ENCODE results near the gene WFS1. TPM values are rescaled to one million over a fixed set of nuclear protein-coding genes. Genes with fewer than 3 reads are reported as not detected.
A peak's percentile ranks its signal among the peaks of the same experiment; 100 is the strongest.

The WFS1 gene
- total RNA-seq, 4 donors from 2014 or later: 95.7 to 137 (median 101) TPM

DNA sequence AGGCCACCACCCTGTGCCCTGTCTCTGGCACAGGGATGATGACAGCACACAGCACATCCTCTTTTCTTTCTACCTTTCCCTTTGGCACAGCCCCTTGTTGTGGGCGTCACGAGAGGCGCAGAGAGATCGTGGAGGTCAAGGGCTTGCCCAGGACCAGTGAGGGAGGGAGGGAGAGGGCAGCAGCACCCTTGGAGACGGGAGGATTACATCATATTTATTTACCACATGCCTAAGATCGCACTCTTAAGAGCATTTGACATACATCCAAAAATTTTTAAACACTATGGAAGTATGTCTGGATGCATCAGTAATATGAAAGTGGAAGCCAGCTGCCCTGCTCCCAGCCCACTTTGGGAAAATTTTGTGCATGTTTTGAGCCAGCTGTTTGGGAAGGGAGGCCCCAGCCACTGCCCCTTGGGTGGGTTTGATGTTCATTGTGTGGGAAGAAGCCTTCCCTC lies 12.7 kb downstream of the WFS1 start:
- Histone ChIP-seq H3K36me3 (peaks cover 0 to 81% of the 10 kb centered on the region in 2 donors), H3K4me3 (no peak overlapping the region)
- 20% methylated on average over 6 of the region's 6 CpGs; no CpG with 5 or more reads in 1 of the 2 donors for WGBS, 2 donors (ENCODE audit: low coverage in 1 of 2)

DNA sequence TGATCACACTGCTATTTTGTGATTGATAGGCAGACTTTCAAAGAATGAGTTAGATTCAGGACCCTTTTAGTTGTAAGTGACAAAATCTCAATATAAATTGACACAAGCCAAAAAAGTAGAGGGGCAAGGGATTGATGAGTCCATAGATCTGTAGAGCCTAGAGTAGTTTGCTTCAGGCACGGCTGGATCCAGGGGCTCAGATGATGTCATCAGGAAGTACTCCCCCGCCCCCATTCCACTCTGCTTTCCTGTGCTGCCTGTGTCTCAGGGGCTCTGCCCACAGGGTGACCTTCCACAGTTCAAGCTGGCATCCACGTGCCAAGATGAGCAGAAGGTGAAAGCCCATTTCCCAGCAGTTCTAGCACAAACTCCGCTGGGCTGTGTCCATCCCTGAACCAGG lies 13.6 kb downstream of the WFS1 start:
- whole genome bisulfite sequencing, 2 donors (ENCODE audit: low coverage in 1 of 2): 92% methylated on average over 2 of the region's 4 CpGs; no CpG with 5 or more reads in 1 of the 2 donors
- Histone ChIP-seq H3K4me3 (no peak overlapping the region), H3K9me3 (no peaks in the 10 kb centered on the region), H3K27me3 (no peaks in the 10 kb centered on the region), H3K4me1 (peaks cover 4 to 54% (median 32%) of the 10 kb centered on the region in 3 donors), H3K36me3 (peaks cover 0 to 81% of the 10 kb centered on the region in 2 donors), H3K27ac (peak overlapping the region in 3 of 4 donors; percentile 92 to 97 (median 95))
- no peak for TF ChIP-seq POLR2AphosphoS5 (IDR thresholded peaks at IDR 0.05)
- TF ChIP-seq POLR2A (IDR thresholded peaks at IDR 0.05): no peak
- TF ChIP-seq, protein P1, sequence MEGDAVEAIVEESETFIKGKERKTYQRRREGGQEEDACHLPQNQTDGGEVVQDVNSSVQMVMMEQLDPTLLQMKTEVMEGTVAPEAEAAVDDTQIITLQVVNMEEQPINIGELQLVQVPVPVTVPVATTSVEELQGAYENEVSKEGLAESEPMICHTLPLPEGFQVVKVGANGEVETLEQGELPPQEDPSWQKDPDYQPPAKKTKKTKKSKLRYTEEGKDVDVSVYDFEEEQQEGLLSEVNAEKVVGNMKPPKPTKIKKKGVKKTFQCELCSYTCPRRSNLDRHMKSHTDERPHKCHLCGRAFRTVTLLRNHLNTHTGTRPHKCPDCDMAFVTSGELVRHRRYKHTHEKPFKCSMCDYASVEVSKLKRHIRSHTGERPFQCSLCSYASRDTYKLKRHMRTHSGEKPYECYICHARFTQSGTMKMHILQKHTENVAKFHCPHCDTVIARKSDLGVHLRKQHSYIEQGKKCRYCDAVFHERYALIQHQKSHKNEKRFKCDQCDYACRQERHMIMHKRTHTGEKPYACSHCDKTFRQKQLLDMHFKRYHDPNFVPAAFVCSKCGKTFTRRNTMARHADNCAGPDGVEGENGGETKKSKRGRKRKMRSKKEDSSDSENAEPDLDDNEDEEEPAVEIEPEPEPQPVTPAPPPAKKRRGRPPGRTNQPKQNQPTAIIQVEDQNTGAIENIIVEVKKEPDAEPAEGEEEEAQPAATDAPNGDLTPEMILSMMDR (IDR thresholded peaks at IDR 0.05): no peak
- TF ChIP-seq EP300 (IDR thresholded peaks at IDR 0.05): no peak
- no peak for ATAC-seq

More for the DNA sequence above, 12.7 kb downstream of the WFS1 start:
- ATAC-seq: peak; percentile 41
- Histone ChIP-seq H3K9me3 (no peaks in the 10 kb centered on the region), H3K27me3 (no peaks in the 10 kb centered on the region), H3K27ac (peak overlapping the region; percentile 43 to 97 (median 94)), H3K4me1 (peaks cover 4 to 63% (median 42%) of the 10 kb centered on the region in 3 donors)
- TF ChIP-seq POLR2AphosphoS5 (IDR thresholded peaks at IDR 0.05): peak; percentile 54
- TF ChIP-seq POLR2A (IDR thresholded peaks at IDR 0.05): no peak

DNA sequence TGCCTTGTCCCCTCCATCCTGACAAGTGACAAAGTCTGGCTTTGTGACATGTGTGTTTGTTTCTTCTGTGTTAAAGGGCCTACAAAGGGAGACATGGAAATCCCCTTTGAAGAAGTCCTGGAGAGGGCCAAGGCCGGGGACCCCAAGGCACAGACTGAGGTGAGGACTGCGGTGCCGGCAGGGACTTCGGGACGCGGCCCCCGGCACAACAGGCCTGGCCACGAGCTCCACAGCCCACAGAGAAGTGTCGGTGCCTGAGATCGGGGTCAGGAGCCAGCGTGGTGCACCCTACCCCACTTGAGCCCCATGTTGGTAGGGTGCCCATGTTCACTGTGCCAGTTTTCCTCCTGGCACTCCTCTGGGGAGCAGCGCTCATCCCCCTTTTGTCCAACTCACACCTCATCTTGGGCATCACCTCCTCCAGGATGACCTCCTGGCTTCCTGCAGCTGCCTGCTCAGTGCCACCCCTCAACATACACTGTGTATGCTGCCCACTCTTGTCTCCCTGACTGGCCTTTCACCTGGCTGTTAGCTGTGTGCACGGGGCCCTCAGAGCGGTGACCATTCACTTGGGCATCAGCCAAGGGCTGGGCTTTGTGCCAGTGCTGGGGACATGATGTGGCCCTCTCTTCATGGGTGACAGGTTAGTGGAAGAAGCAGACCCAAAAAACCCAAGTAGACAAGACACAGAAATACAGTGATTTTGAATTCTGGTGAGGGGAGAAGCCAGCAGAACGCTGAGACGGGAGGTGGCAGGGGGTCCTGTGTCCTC lies 17.6 kb downstream of the WFS1 start:
- no peaks in the 10 kb centered on the region for H3K27me3 ChIP-seq
- no peak for ATAC-seq

DNA sequence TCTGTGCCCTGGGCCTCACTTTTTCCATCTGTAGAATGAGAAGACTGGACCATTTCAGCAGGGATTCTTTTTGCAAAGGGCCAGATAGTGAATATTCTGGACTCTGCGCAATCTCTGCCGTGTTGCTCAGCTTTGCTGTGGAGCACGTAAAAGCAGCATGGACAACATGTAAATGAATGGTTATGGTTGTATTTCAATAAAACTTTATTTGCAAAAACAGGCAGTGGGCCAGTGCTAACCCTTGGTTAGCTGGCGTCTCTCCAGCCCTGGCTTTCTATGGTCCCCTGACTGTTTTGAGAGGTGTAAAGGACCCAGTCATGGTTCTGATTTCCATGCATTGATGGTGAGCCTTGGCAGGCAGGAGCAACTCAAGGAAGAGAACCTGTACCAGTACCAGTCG lies 18.7 kb downstream of the WFS1 start:
- Histone ChIP-seq H3K36me3 (peaks cover 0 to 97% of the 10 kb centered on the region in 2 donors), H3K9me3 (no peaks in the 10 kb centered on the region), H3K4me1 (peaks cover 0 to 3% (median 0%) of the 10 kb centered on the region in 3 donors), H3K4me3 (no peak overlapping the region), H3K27ac (no peak overlapping the region), H3K27me3 (no peaks in the 10 kb centered on the region)
- TF ChIP-seq, protein P1 (IDR thresholded peaks at IDR 0.05): no peak
- ATAC-seq: no peak
- WGBS, 2 donors (ENCODE audit: low coverage in 1 of 2): 96 to 100% methylated on average over 1 to 4 of the region's 5 CpGs

More for the DNA sequence above, 17.6 kb downstream of the WFS1 start:
- Histone ChIP-seq H3K9me3 (no peaks in the 10 kb centered on the region), H3K36me3 (peaks cover 0 to 92% of the 10 kb centered on the region in 2 donors), H3K27ac (no peak overlapping the region), H3K4me1 (peaks cover 0 to 15% (median 7%) of the 10 kb centered on the region in 3 donors), H3K4me3 (no peak overlapping the region)
- TF ChIP-seq POLR2AphosphoS5 (IDR thresholded peaks at IDR 0.05) (no peak), POLR2A (IDR thresholded peaks at IDR 0.05) (no peak), EP300 (IDR thresholded peaks at IDR 0.05) (no peak)
- TF ChIP-seq, protein P1 (IDR thresholded peaks at IDR 0.05): no peak
- WGBS, 2 donors (ENCODE audit: low coverage in 1 of 2): 90% methylated on average over 12 of the region's 16 CpGs; no CpG with 5 or more reads in 1 of the 2 donors

DNA sequence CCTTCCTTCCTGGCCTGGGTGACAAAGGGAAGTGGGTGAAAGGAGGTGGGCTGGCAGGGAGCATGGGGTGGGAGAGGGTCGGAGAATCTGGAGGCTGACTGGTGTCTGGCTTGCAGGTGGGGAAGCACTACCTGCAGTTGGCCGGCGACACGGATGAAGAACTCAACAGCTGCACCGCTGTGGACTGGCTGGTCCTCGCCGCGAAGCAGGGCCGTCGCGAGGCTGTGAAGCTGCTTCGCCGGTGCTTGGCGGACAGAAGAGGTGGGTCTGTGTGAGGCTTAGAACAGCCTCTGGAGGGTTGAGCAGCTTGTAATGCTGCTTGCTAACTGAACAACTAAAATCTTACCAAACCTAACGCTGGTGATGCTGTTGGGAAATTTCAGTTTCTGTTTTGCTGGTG lies 19.2 kb downstream of the WFS1 start:
- H3K4me3 ChIP-seq: no peak overlapping the region
- no peaks in the 10 kb centered on the region for H3K9me3 ChIP-seq
- TF ChIP-seq POLR2A (IDR thresholded peaks at IDR 0.05) (no peak), POLR2AphosphoS5 (IDR thresholded peaks at IDR 0.05) (no peak)
- TF ChIP-seq, protein P1 (IDR thresholded peaks at IDR 0.05): no peak
- ATAC-seq: no peak
- no peaks in the 10 kb centered on the region for H3K4me1 ChIP-seq
- no peaks in the 10 kb centered on the region for H3K27me3 ChIP-seq
- H3K27ac ChIP-seq: no peak overlapping the region
- H3K36me3 ChIP-seq: peaks cover 0 to 97% of the 10 kb centered on the region in 2 donors
- WGBS, 2 donors (ENCODE audit: low coverage in 1 of 2): 88 to 89% methylated on average over 1 of the region's 15 CpGs
